Measurements from ENCODE around the gene LDB2.

- TF ChIP-seq SUZ12 (IDR thresholded peaks at IDR 0.05; ENCODE audit: extremely low read depth, insufficient read depth, insufficient read length) = no peak
- no peak for TF ChIP-seq YY1 (IDR thresholded peaks at IDR 0.05; ENCODE audit: insufficient read depth, insufficient read length)
- TF ChIP-seq ZNF274 (IDR thresholded peaks at IDR 0.05; ENCODE audit: low read depth, low read length) = no peak
Observed at GRCh38 chr4:16752150-16752549, 146.3 kb downstream of the LDB2 start.

Data from NT2/D1 (cell line).